H1 (cell line): Measurements from ENCODE around the gene NXPH4. TPM values are rescaled to one million over a fixed set of nuclear protein-coding genes. Genes with fewer than 3 reads are reported as not detected.

Source experiments
- CTCF ChIA-PET: fragments of 300-600 bp; sonication (Branson Sonifier 250); formaldehyde crosslinking; loops from one replicate; lab custom pipeline; 2021; ENCODE audit not compliant: partially characterized antibody; lab: Charles Lee
- POLR2A ChIA-PET: fragments of 300-600 bp; sonication (Branson Sonifier 250); formaldehyde crosslinking; loops from one replicate; lab custom pipeline; 2021; ENCODE audit warnings: inconsistent platforms; ENCODE audit not compliant: partially characterized antibody; lab: Charles Lee
- DNase-seq, 2 experiments: peaks; one replicate each; pipeline versions ENCODE4 v3.0.0 to v3.0.0-alpha.2; 2010 to 2022; ENCODE audit warnings: low spot score in 2 of 2, low read depth in 1 of 2, mixed read lengths in 1 of 2
- FAIRE-seq: peaks from 2 replicates; lab custom pipeline; 2011; peaks lifted over from hg19 to GRCh38; lab: Jason Lieb, UNC
- H2AFZ ChIP-seq: 2 replicates; pipeline ENCODE4 v1.8.1; 2012; ENCODE audit warnings: low read length, inconsistent platforms
- H2AK5ac ChIP-seq: 2 replicates; pipeline ENCODE4 v1.6.1; 2013; ENCODE audit warnings: low read depth, low read length
- H2BK120ac ChIP-seq: replicated peaks from 2 replicates; pipeline ENCODE3; 2013; ENCODE audit warnings: low read depth, low read length, inconsistent platforms
- H2BK12ac ChIP-seq: 2 replicates; pipeline ENCODE4 v1.6.1; 2013; ENCODE audit warnings: low read depth, low read length
- H2BK15ac ChIP-seq: 2 replicates; pipeline ENCODE4 v1.6.1; 2013; ENCODE audit warnings: low read length
- H2BK20ac ChIP-seq: 2 replicates; pipeline ENCODE4 v1.6.1; 2013; ENCODE audit warnings: low read length
- H2BK5ac ChIP-seq: 2 replicates; pipeline ENCODE4 v1.6.1; 2013; ENCODE audit warnings: low read depth, low read length
- H3K14ac ChIP-seq: 2 replicates; pipeline ENCODE4 v1.6.1; 2013; ENCODE audit warnings: inconsistent platforms; ENCODE audit not compliant: insufficient read length
- H3K18ac ChIP-seq: 2 replicates; pipeline ENCODE4 v1.6.1; 2013; ENCODE audit warnings: low read length; ENCODE audit errors: extremely low read depth
- H3K23ac ChIP-seq: 2 replicates; pipeline ENCODE4 v1.6.1; 2013; ENCODE audit warnings: inconsistent platforms; ENCODE audit not compliant: insufficient read length
- H3K23me2 ChIP-seq: 2 replicates; pipeline ENCODE4 v1.6.1; 2013; ENCODE audit warnings: low read depth, low read length
- H3K27ac ChIP-seq: 2 replicates; pipeline ENCODE4 v1.6.1; 2011; ENCODE audit warnings: low read depth, low read length, inconsistent platforms
- H3K27me3 ChIP-seq, 4 experiments: replicated peaks in 1 of 4; 1 replicate in 1 of 4; 2 replicates in 3 of 4; pipeline versions ENCODE4 v1.6.1 to v1.8.1; 2011 to 2013; ENCODE audit warnings: low read length in 3 of 4, mild to moderate bottlenecking in 3 of 4, inconsistent platforms in 2 of 4, mixed read lengths in 2 of 4, moderate library complexity in 1 of 4; ENCODE audit not compliant: control insufficient read depth in 3 of 4, insufficient read depth in 3 of 4; ENCODE audit errors: extremely low read depth in 1 of 4
- H3K36me3 ChIP-seq, 4 experiments: 2 replicates each; pipeline versions ENCODE4 v1.6.1 to v1.8.1; 2011 to 2013; ENCODE audit warnings: mild to moderate bottlenecking in 4 of 4, low read length in 3 of 4, moderate library complexity in 2 of 4, control low read depth in 1 of 4, inconsistent platforms in 1 of 4; ENCODE audit not compliant: insufficient read depth in 4 of 4, control insufficient read depth in 2 of 4
- H3K4ac ChIP-seq: replicated peaks from 2 replicates; pipeline ENCODE3; 2013; ENCODE audit warnings: low read length, low read depth, mixed read lengths, inconsistent platforms; ENCODE audit not compliant: insufficient read length
- H3K4me1 ChIP-seq, 4 experiments: replicated peaks in 1 of 4; 1 replicate in 1 of 4; 2 replicates in 3 of 4; pipeline versions ENCODE4 v1.6.1 to v1.8.1; 2011 to 2013; ENCODE audit warnings: low read length in 3 of 4, inconsistent platforms in 2 of 4, mixed read lengths in 1 of 4; ENCODE audit not compliant: insufficient read depth in 4 of 4, control insufficient read depth in 3 of 4
- H3K4me2 ChIP-seq, 2 experiments: 2 replicates each; pipeline versions ENCODE4 v1.6.1 to v1.8.1; 2011 to 2013; ENCODE audit warnings: low read depth in 2 of 2, low read length in 2 of 2, control low read depth in 1 of 2, inconsistent platforms in 1 of 2, mild to moderate bottlenecking in 1 of 2; ENCODE audit not compliant: insufficient read depth in 1 of 2
- H3K4me3 ChIP-seq, 4 experiments: fragments of 200-600, 300-600 bp in 1 of 4; sonication (generic), shearing (Covaris generic), sonication (Bioruptor Twin) in 1 of 4; 2 replicates each; pipeline versions ENCODE4 v1.5.1 to v1.8.1; 2011 to 2016; ENCODE audit warnings: low read length in 4 of 4, low read depth in 3 of 4, control low read depth in 2 of 4, inconsistent platforms in 2 of 4, mild to moderate bottlenecking in 2 of 4, mixed read lengths in 1 of 4, moderate library complexity in 1 of 4; ENCODE audit not compliant: insufficient read depth in 2 of 4; ENCODE audit errors: extremely low read depth in 1 of 4
- H3K56ac ChIP-seq: replicated peaks from 2 replicates; pipeline ENCODE3; 2013; ENCODE audit warnings: low read depth, mild to moderate bottlenecking, mixed read lengths, low read length, inconsistent platforms; ENCODE audit not compliant: insufficient read length
- H3K79me1 ChIP-seq: 2 replicates; pipeline ENCODE4 v1.6.1; 2013; ENCODE audit warnings: low read depth, low read length, control low read depth
- H3K79me2 ChIP-seq, 2 experiments: 2 replicates each; pipeline versions ENCODE4 v1.6.1 to v1.8.1; 2012 to 2013; ENCODE audit warnings: low read length in 2 of 2, mild to moderate bottlenecking in 2 of 2, inconsistent platforms in 1 of 2; ENCODE audit not compliant: insufficient read depth in 2 of 2, control insufficient read depth in 1 of 2
- H3K9ac ChIP-seq, 4 experiments: replicated peaks in 1 of 4; 1 replicate in 1 of 4; 2 replicates in 3 of 4; pipeline versions ENCODE4 v1.6.1 to v1.8.1; 2011 to 2013; ENCODE audit warnings: low read depth in 3 of 4, low read length in 3 of 4, control low read depth in 2 of 4, mild to moderate bottlenecking in 2 of 4, moderate library complexity in 2 of 4, inconsistent platforms in 1 of 4; ENCODE audit errors: extremely low read depth in 1 of 4
- H3K9me3 ChIP-seq, 2 experiments: 2 replicates each; pipeline versions ENCODE4 v1.6.1 to v1.8.1; 2012 to 2013; ENCODE audit warnings: mild to moderate bottlenecking in 2 of 2, moderate library complexity in 2 of 2, control low read depth in 1 of 2, inconsistent platforms in 1 of 2, low read depth in 1 of 2, low read length in 1 of 2, mixed read lengths in 1 of 2; ENCODE audit not compliant: insufficient read depth in 2 of 2
- H4K20me1 ChIP-seq, 2 experiments: replicated peaks in 1 of 2; 2 replicates each; pipeline versions ENCODE3 to v1.8.1; 2011 to 2013; ENCODE audit warnings: inconsistent platforms in 2 of 2, low read length in 2 of 2, mild to moderate bottlenecking in 1 of 2; ENCODE audit not compliant: insufficient read depth in 2 of 2, control insufficient read depth in 1 of 2
- H4K5ac ChIP-seq: 2 replicates; pipeline ENCODE4 v1.6.1; 2013; ENCODE audit warnings: low read length, low read depth, mixed read lengths, inconsistent platforms; ENCODE audit not compliant: insufficient read length
- H4K8ac ChIP-seq: 2 replicates; pipeline ENCODE4 v1.8.0; 2013; ENCODE audit warnings: mild to moderate bottlenecking, moderate library complexity, low read length, inconsistent platforms; ENCODE audit not compliant: insufficient read depth; ENCODE audit errors: extremely low read depth
- H4K91ac ChIP-seq: replicated peaks from 2 replicates; pipeline ENCODE3; 2013; ENCODE audit warnings: low read length, mixed read lengths, inconsistent platforms; ENCODE audit not compliant: insufficient read length
- ATF3 ChIP-seq: IDR thresholded peaks from 2 replicates; pipeline ENCODE4 v1.6.1; 2011; ENCODE audit warnings: low read depth, mild to moderate bottlenecking, low read length; ENCODE audit not compliant: insufficient read depth
- CEBPB ChIP-seq: IDR thresholded peaks from 2 replicates; pipeline ENCODE4 v1.6.1; 2012; ENCODE audit warnings: low read depth, low read length
- CTBP2 ChIP-seq: IDR thresholded peaks from 2 replicates; pipeline ENCODE4 v1.7.0; 2011; ENCODE audit warnings: borderline replicate concordance, mild to moderate bottlenecking, moderate library complexity, mixed read lengths, low read length; ENCODE audit not compliant: insufficient read depth, insufficient read length
- KDM4A ChIP-seq: IDR thresholded peaks from one replicate; pipeline ENCODE4 v1.7.1; 2012; ENCODE audit warnings: low read depth, mild to moderate bottlenecking, moderate library complexity, low read length, inconsistent platforms; ENCODE audit not compliant: severe bottlenecking
- RFX5 ChIP-seq: IDR thresholded peaks from 2 replicates; pipeline ENCODE4 v1.6.1; 2011; ENCODE audit warnings: low read depth, low read length, improper control_type of control experiment, borderline replicate concordance
- RNF2 ChIP-seq: fragments of 200-900, 300-1000 bp; sonication (generic); IDR thresholded peaks from 2 replicates; pipeline ENCODE4 v1.7.1; 2016; ENCODE audit warnings: borderline replicate concordance, low read depth, mild to moderate bottlenecking, antibody characterized with exemption, low read length; ENCODE audit not compliant: poor library complexity, severe bottlenecking; ENCODE audit errors: missing control alignments
- SIRT6 ChIP-seq: IDR thresholded peaks from one replicate; pipeline ENCODE4 v1.7.1; 2012; ENCODE audit warnings: low read length, inconsistent platforms
- SP2 ChIP-seq: IDR thresholded peaks from 2 replicates; pipeline ENCODE4 v1.6.1; 2012; ENCODE audit warnings: mild to moderate bottlenecking, low read length, inconsistent platforms
- TAF7 ChIP-seq: optimal IDR thresholded peaks from 2 replicates; pipeline ENCODE3; 2011; ENCODE audit warnings: low read depth, mild to moderate bottlenecking, inconsistent platforms, low read length, moderate library complexity, borderline replicate concordance
- WGBS, 2 experiments: shearing (Covaris generic) in 1 of 2; methylation state at CpG; one replicate each; pipeline versions ENCODE4 v1.1.6 to v1.1.7; 2013 to 2015; ENCODE audit warnings: low lambda C conversion rate in 2 of 2, mixed read lengths in 2 of 2, inconsistent platforms in 1 of 2, low coverage in 1 of 2, missing lambda C conversion rate in 1 of 2; ENCODE audit not compliant: insufficient replicate concordance in 2 of 2, insufficient coverage in 1 of 2, insufficient read length in 1 of 2; ENCODE audit errors: extremely low coverage in 1 of 2, missing lambda C conversion rate in 1 of 2; 5-methylcytosine and 5-hydroxymethylcytosine counted together
- polyA plus RNA-seq, 7 experiments: library from polyadenylated mRNA; depleted of rRNA in 3 of 7; stranded (reverse) in 5 of 7; unstranded in 2 of 7; fragments of >200 nt in 5 of 7; fragments of 200-250 nt in 2 of 7; gene quantifications; 1 replicate in 5 of 7; 2 replicates in 1 of 7; 4 replicates in 1 of 7; pipeline versions ENCODE4 v1.2.1 to v1.2.3, GENCODE V29; 2011 to 2013; ENCODE audit warnings: missing spikeins in 2 of 7, mixed read lengths in 2 of 7
- total RNA-seq: library from RNA; stranded (reverse); fragmentation: NEBNext Ultra II Directional; extraction: Animal tissue kit (Norgen Biotek cat#: 25700); gene quantifications from 2 replicates; pipeline ENCODE4 v1.2.1, GENCODE V29; 2021

The NXPH4 gene
- total and polyA plus RNA-seq, 2 of the 8 experiments (the other 6 are each of a cell fraction or from before 2014, with no cell fraction given), result 0.92 to 1.7 TPM

GRCh38 chr12:57240066-57240921 is 23.7 kb downstream of the NXPH4 start:
- ChIA-PET POLR2A (interaction anchor here (0.6 to 23.7 kb wide), 15 partner anchors 11 to 768 kb away, joined by 3 to 852 read pairs (median 4); partner anchors contain the start of genes INHBE, LRP1, NXPH4 and SHMT2), CTCF (interaction anchor here (1.0 to 27.9 kb wide), 10 partner anchors 11 to 235 kb away, joined by 3 to 726 read pairs (median 9); partner anchors contain the start of genes GLI1, INHBE, NXPH4 and SHMT2)
- Histone ChIP-seq H3K27me3 (peaks cover 59 to 85% (median 79%) of the 10 kb centered on the region in 4 experiments), H2BK5ac (peak overlapping the region; percentile 12; the same call in 1 of the 2 replicates), H3K23ac (no peak overlapping the region), H3K36me3 (no peaks in the 10 kb centered on the region), H3K9me3 (no peaks in the 10 kb centered on the region), H4K20me1 (peaks cover 14 to 18% of the 10 kb centered on the region in 2 experiments), H4K8ac (peak overlapping the region; percentile 96), H4K5ac (no peak overlapping the region), H2BK120ac (no peak overlapping the region), H3K18ac (peak overlapping the region; percentile 96), H3K4ac (no peak overlapping the region), H3K9ac (peak overlapping the region in 3 of 4 experiments; percentile 41 to 44 (median 42); a peak in 5 of 7 replicates), H3K27ac (no peak overlapping the region), H3K4me2 (peak overlapping the region; percentile 89 to 91), H3K4me1 (peaks cover 6 to 68% (median 42%) of the 10 kb centered on the region in 4 experiments), H2BK20ac (no peak overlapping the region), H3K79me2 (no peaks in the 10 kb centered on the region), H2AK5ac (peak overlapping the region; percentile 87), H3K14ac (no peak overlapping the region), H3K23me2 (peaks cover 26% of the 10 kb centered on the region), H3K4me3 (peak overlapping the region; percentile 42 to 67 (median 46)), H3K56ac (no peak overlapping the region), H2AFZ (no peak overlapping the region), H4K91ac (no peak overlapping the region), H2BK15ac (peak overlapping the region; percentile 72; the same call in 1 of the 2 replicates), H2BK12ac (peak overlapping the region; percentile 99), H3K79me1 (no peaks in the 10 kb centered on the region)
- DNase-seq (peak in 1 of 2 experiments; percentile 67), FAIRE-seq (no peak)
- whole genome bisulfite sequencing, 2 experiments, result 1% methylated on average over 52 of the region's 72 CpGs; no CpG with 5 or more reads in 1 of the 2 experiments
- peak; percentile 19 for TF ChIP-seq KDM4A
- 0 out of 2 replicates have a peak, but pooled peaks have one; percentile 34 for TF ChIP-seq ATF3
- no peak for TF ChIP-seq RFX5
- peak; percentile 76 for TF ChIP-seq CTBP2
- peak; percentile 11 for TF ChIP-seq TAF7
- TF ChIP-seq CEBPB, result peak; percentile 70
- no peak for TF ChIP-seq SIRT6
- TF ChIP-seq SP2, result no peak
- peak; percentile 0 for TF ChIP-seq RNF2
